Measurements from ENCODE around the gene CLEC16A.

The CLEC16A gene

GRCh38 chr16:10931977-10932632, 12.3 kb upstream of the CLEC16A start:
- peaks cover 29% of the 10 kb centered on the region for H3K79me2 ChIP-seq (ENCODE audit: insufficient read depth, low read length)
- H2AFZ ChIP-seq (ENCODE audit: low read depth, low read length), result no peak overlapping the region
- no peak for TF ChIP-seq EZH2 (IDR thresholded peaks at IDR 0.05; ENCODE audit: borderline replicate concordance, low read depth, low read length, severe bottlenecking)
- no peak for TF ChIP-seq CTCF (IDR thresholded peaks at IDR 0.05; ENCODE audit: borderline replicate concordance, extremely low read depth, low read length, poor library complexity, severe bottlenecking)
- no peak overlapping the region for H3K4me3 ChIP-seq (ENCODE audit: low read depth in 1 of 2, low read length in 2 of 2)
- no peak overlapping the region for H3K27ac ChIP-seq (ENCODE audit: low read length)
- peaks cover 68% of the 10 kb centered on the region for H3K36me3 ChIP-seq (ENCODE audit: insufficient read depth, low read length)
- no peak for DNase-seq
- H3K9ac ChIP-seq (ENCODE audit: low read depth, low read length), result no peak overlapping the region
- no peak overlapping the region for H3K4me2 ChIP-seq (ENCODE audit: insufficient read depth, low read length)
- H3K9me3 ChIP-seq (ENCODE audit: insufficient read depth, low read length, severe bottlenecking), result no peaks in the 10 kb centered on the region
- ATAC-seq (ENCODE audit: insufficient read depth, low read depth), result no peak
- peaks cover 47% of the 10 kb centered on the region for H4K20me1 ChIP-seq (ENCODE audit: insufficient read depth, low read length)
- no peaks in the 10 kb centered on the region for H3K27me3 ChIP-seq (ENCODE audit: insufficient read depth, low read length, poor library complexity)
- peaks cover 12% of the 10 kb centered on the region for H3K4me1 ChIP-seq (ENCODE audit: insufficient read depth, low read length)

GRCh38 chr16:10932959-10933710, 11.2 kb upstream of the CLEC16A start:
- no peak overlapping the region for H3K4me2 ChIP-seq (ENCODE audit: insufficient read depth, low read length)
- peaks cover 54% of the 10 kb centered on the region for H4K20me1 ChIP-seq (ENCODE audit: insufficient read depth, low read length)
- H3K9ac ChIP-seq (ENCODE audit: low read depth, low read length), result no peak overlapping the region
- DNase-seq, result no peak
- peaks cover 68% of the 10 kb centered on the region for H3K36me3 ChIP-seq (ENCODE audit: insufficient read depth, low read length)
- H3K4me3 ChIP-seq (ENCODE audit: low read depth in 1 of 2, low read length in 2 of 2), result no peak overlapping the region
- no peak overlapping the region for H3K27ac ChIP-seq (ENCODE audit: low read length)
- peaks cover 20% of the 10 kb centered on the region for H3K4me1 ChIP-seq (ENCODE audit: insufficient read depth, low read length)
- TF ChIP-seq CTCF (IDR thresholded peaks at IDR 0.05; ENCODE audit: borderline replicate concordance, extremely low read depth, low read length, poor library complexity, severe bottlenecking), result no peak
- TF ChIP-seq EZH2 (IDR thresholded peaks at IDR 0.05; ENCODE audit: borderline replicate concordance, low read depth, low read length, severe bottlenecking), result no peak
- no peak overlapping the region for H2AFZ ChIP-seq (ENCODE audit: low read depth, low read length)
- H3K9me3 ChIP-seq (ENCODE audit: insufficient read depth, low read length, severe bottlenecking), result no peaks in the 10 kb centered on the region
- peaks cover 39% of the 10 kb centered on the region for H3K79me2 ChIP-seq (ENCODE audit: insufficient read depth, low read length)
- no peak for ATAC-seq (ENCODE audit: insufficient read depth, low read depth)
- no peaks in the 10 kb centered on the region for H3K27me3 ChIP-seq (ENCODE audit: insufficient read depth, low read length, poor library complexity)

- DNase-seq, result no peak
- Histone ChIP-seq H3K27ac (ENCODE audit: low read length) (no peak overlapping the region), H3K79me2 (ENCODE audit: insufficient read depth, low read length) (peaks cover 46% of the 10 kb centered on the region), H3K9me3 (ENCODE audit: insufficient read depth, low read length, severe bottlenecking) (no peaks in the 10 kb centered on the region), H3K27me3 (ENCODE audit: insufficient read depth, low read length, poor library complexity) (no peaks in the 10 kb centered on the region), H4K20me1 (ENCODE audit: insufficient read depth, low read length) (peaks cover 57% of the 10 kb centered on the region), H3K4me2 (ENCODE audit: insufficient read depth, low read length) (no peak overlapping the region), H3K4me3 (ENCODE audit: low read depth in 1 of 2, low read length in 2 of 2) (no peak overlapping the region), H3K9ac (ENCODE audit: low read depth, low read length) (no peak overlapping the region), H2AFZ (ENCODE audit: low read depth, low read length) (no peak overlapping the region), H3K4me1 (ENCODE audit: insufficient read depth, low read length) (peaks cover 27% of the 10 kb centered on the region), H3K36me3 (ENCODE audit: insufficient read depth, low read length) (peaks cover 71% of the 10 kb centered on the region)
- ATAC-seq (ENCODE audit: insufficient read depth, low read depth), result no peak
- TF ChIP-seq EZH2 (IDR thresholded peaks at IDR 0.05; ENCODE audit: borderline replicate concordance, low read depth, low read length, severe bottlenecking), result no peak
- no peak for TF ChIP-seq CTCF (IDR thresholded peaks at IDR 0.05; ENCODE audit: borderline replicate concordance, extremely low read depth, low read length, poor library complexity, severe bottlenecking)
Measured at GRCh38 chr16:10933865-10934264, 10.5 kb upstream of the CLEC16A start.
